ENCODE measurements around the gene VEZT.

VEZT gene

DNA sequence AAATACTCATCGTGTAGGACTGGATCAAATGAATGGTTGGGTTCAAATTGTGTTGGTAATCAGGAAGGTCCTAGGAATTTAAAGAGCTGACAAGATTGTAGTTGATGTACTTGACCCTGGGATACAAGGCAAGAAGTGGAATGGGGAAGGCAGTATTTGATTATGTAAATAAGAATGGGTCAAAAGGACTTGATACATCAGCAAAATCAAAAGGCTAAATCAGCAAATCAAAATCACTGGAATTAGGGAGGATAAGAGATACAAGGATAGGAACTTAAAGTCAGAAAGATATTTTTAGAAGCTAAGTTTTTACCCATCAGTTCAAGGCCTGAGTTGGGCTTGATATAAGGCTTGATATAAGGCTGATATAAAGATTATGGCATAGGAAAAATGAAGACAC, 65.8 kb downstream of the VEZT start:
- DNase-seq (ENCODE audit: extremely low spot score), result no peak
- POLR2A ChIA-PET, result no interaction called here
- CTCF ChIA-PET, result interaction anchor here (1.1 to 1.6 kb wide), 4 partner anchors 8 to 28 kb away, joined by 3 to 5 read pairs (median 4); no protein-coding TSS in a partner anchor
- TF ChIP-seq, protein P1, sequence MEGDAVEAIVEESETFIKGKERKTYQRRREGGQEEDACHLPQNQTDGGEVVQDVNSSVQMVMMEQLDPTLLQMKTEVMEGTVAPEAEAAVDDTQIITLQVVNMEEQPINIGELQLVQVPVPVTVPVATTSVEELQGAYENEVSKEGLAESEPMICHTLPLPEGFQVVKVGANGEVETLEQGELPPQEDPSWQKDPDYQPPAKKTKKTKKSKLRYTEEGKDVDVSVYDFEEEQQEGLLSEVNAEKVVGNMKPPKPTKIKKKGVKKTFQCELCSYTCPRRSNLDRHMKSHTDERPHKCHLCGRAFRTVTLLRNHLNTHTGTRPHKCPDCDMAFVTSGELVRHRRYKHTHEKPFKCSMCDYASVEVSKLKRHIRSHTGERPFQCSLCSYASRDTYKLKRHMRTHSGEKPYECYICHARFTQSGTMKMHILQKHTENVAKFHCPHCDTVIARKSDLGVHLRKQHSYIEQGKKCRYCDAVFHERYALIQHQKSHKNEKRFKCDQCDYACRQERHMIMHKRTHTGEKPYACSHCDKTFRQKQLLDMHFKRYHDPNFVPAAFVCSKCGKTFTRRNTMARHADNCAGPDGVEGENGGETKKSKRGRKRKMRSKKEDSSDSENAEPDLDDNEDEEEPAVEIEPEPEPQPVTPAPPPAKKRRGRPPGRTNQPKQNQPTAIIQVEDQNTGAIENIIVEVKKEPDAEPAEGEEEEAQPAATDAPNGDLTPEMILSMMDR (IDR thresholded peaks at IDR 0.05; ENCODE audit: control extremely low read depth, extremely low read depth, low read depth, missing control alignments), result no peak

GRCh38 chr12:95286713-95287112, 69.1 kb downstream of the VEZT start:
- CTCF ChIA-PET, result interaction anchor here (0.9 to 1.5 kb wide), 8 partner anchors 9 to 169 kb away, joined by 3 to 5 read pairs (median 3); no protein-coding TSS in a partner anchor
- POLR2A ChIA-PET, result no interaction called here
- DNase-seq (ENCODE audit: extremely low spot score), result no peak
- TF ChIP-seq, protein P1 (IDR thresholded peaks at IDR 0.05; ENCODE audit: control extremely low read depth, extremely low read depth, low read depth, missing control alignments), result no peak

- DNase-seq (ENCODE audit: extremely low spot score), result no peak
- TF ChIP-seq, protein P1 (IDR thresholded peaks at IDR 0.05; ENCODE audit: control extremely low read depth, extremely low read depth, low read depth, missing control alignments), result no peak
- ChIA-PET CTCF (interaction anchor here (1.4 to 1.6 kb wide), 4 partner anchors 9 to 26 kb away, joined by 3 read pairs; no protein-coding TSS in a partner anchor), POLR2A (no interaction called here)
These were observed 73.9 kb downstream of the VEZT start for GRCh38 chr12:95291501-95291900.

DNA sequence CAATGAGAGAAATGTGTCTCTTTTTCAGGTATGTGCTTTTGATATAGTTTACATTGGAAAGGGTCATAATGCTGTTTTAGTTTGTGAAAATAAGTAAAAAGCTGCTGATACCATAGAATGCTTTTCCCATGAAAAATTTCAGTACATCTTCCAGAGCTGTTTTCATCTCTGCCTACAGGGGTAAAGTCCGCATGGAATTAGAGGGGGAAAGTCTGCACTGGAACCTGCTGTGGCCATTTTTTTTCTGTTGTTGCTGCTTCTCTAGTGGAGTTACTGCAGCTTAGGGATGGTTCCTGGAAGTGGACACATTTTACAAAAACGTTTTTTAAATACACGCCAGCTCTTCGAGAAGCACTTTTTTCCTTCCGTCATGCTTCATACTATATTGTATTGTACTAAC, 81.3 kb downstream of the VEZT start:
- ChIA-PET POLR2A (no interaction called here), CTCF (interaction anchor here (1.3 to 6.1 kb wide), 2 partner anchors 9 to 32 kb away, joined by 4 to 24 read pairs; no protein-coding TSS in a partner anchor)
- DNase-seq (ENCODE audit: extremely low spot score), result no peak
- TF ChIP-seq, protein P1 (IDR thresholded peaks at IDR 0.05; ENCODE audit: control extremely low read depth, extremely low read depth, low read depth, missing control alignments), result no peak

GRCh38 chr12:95300286-95300685, 82.7 kb downstream of the VEZT start:
- CTCF ChIA-PET, result interaction anchor here (0.7 to 6.1 kb wide), 2 partner anchors 8 to 24 kb away, joined by 3 to 24 read pairs; no protein-coding TSS in a partner anchor
- TF ChIP-seq, protein P1 (IDR thresholded peaks at IDR 0.05; ENCODE audit: control extremely low read depth, extremely low read depth, low read depth, missing control alignments), result no peak
- no peak for DNase-seq (ENCODE audit: extremely low spot score)
- POLR2A ChIA-PET, result no interaction called here

GRCh38 chr12:95303476-95303875, 85.9 kb downstream of the VEZT start:
- TF ChIP-seq, protein P1 (IDR thresholded peaks at IDR 0.05; ENCODE audit: control extremely low read depth, extremely low read depth, low read depth, missing control alignments), result no peak
- CTCF ChIA-PET, result interaction anchor here (0.8 to 2.3 kb wide), 3 partner anchors 8 to 106 kb away, joined by 3 to 5 read pairs (median 4); no protein-coding TSS in a partner anchor
- no peak for DNase-seq (ENCODE audit: extremely low spot score)
- POLR2A ChIA-PET, result no interaction called here

Data from GM10248 (cell line).